Neural progenitor cell (in vitro differentiated cells): ENCODE measurements around the gene MYL12B. TPM values are rescaled to one million over a fixed set of nuclear protein-coding genes. Genes with fewer than 3 reads are reported as not detected.
"Not testable (repeated sequence)": the region's sequence is repeated elsewhere in the genome, so short reads cannot be mapped to it uniquely, and the experiment has no call there.

ENCODE experiments used
- DNase-seq: peaks from one replicate; pipeline ENCODE4 v3.0.0-alpha.2; 2016; ENCODE audit warnings: low spot score
- H2AFZ ChIP-seq: fragments of 200-600 bp; sonication (generic); replicated peaks from 2 replicates; pipeline ENCODE4 v1.6.1; 2016; ENCODE audit warnings: antibody characterized with exemption
- H3F3A ChIP-seq: fragments of 200-600 bp; sonication (generic); 2 replicates; pipeline ENCODE4 v1.6.1; 2016; ENCODE audit warnings: antibody characterized with exemption, low read depth
- H3K27ac ChIP-seq: fragments of 200-600 bp; sonication (generic); 2 replicates; pipeline ENCODE4 v1.5.1; 2016; ENCODE audit warnings: mild to moderate bottlenecking
- H3K27me3 ChIP-seq: fragments of 200-600 bp; sonication (generic); 2 replicates; pipeline ENCODE4 v1.6.1; 2016; ENCODE audit warnings: mild to moderate bottlenecking, moderate library complexity
- H3K36me3 ChIP-seq: fragments of 200-600 bp; sonication (generic); 2 replicates; pipeline ENCODE4 v1.5.1; 2016
- H3K4me1 ChIP-seq: fragments of 200-600 bp; sonication (generic); 2 replicates; pipeline ENCODE4 v1.6.1; 2016; ENCODE audit warnings: mixed run types
- H3K4me2 ChIP-seq: fragments of 200-600 bp; sonication (generic); 2 replicates; pipeline ENCODE4 v1.6.1; 2016
- H3K4me3 ChIP-seq: fragments of 200-600 bp; sonication (generic); 2 replicates; pipeline ENCODE4 v1.5.1; 2016
- H3K79me2 ChIP-seq: fragments of 200-600 bp; sonication (generic); 2 replicates; pipeline ENCODE4 v1.6.1; 2016; ENCODE audit warnings: low read depth
- H3K9ac ChIP-seq: fragments of 200-600 bp; sonication (generic); 2 replicates; pipeline ENCODE4 v1.6.1; 2016
- H3K9me3 ChIP-seq: fragments of 200-600 bp; sonication (generic); 2 replicates; pipeline ENCODE4 v1.5.1; 2016; ENCODE audit warnings: low read depth
- H4K20me1 ChIP-seq: fragments of 200-600 bp; sonication (generic); 2 replicates; pipeline ENCODE4 v1.6.1; 2016; ENCODE audit warnings: low read depth
- H3K27ac Mint-ChIP-seq: 3 replicates; pipeline ENCODE4 v1.8.0; 2021; ENCODE audit warnings: mixed read lengths
- H3K27me3 Mint-ChIP-seq: 2 replicates; pipeline ENCODE4 v1.8.0; 2022; ENCODE audit warnings: low read depth, mild to moderate bottlenecking, inconsistent platforms, moderate library complexity, mixed read lengths; ENCODE audit not compliant: insufficient read depth
- H3K36me3 Mint-ChIP-seq: 3 replicates; pipeline ENCODE4 v1.8.0; 2021; ENCODE audit warnings: mixed read lengths
- H3K4me1 Mint-ChIP-seq: 3 replicates; pipeline ENCODE4 v1.8.0; 2021; ENCODE audit warnings: mixed read lengths
- H3K4me3 Mint-ChIP-seq: 3 replicates; pipeline ENCODE4 v1.8.0; 2021; ENCODE audit warnings: mild to moderate bottlenecking, moderate library complexity, mixed read lengths
- H3K9me3 Mint-ChIP-seq: 3 replicates; pipeline ENCODE4 v1.8.0; 2020; ENCODE audit warnings: mixed read lengths
- CTCF ChIP-seq: fragments of 200-600 bp; sonication (generic); IDR thresholded peaks from 2 replicates; pipeline ENCODE4 v1.5.1; 2017; ENCODE audit warnings: antibody characterized with exemption, mild to moderate bottlenecking
- EZH2 ChIP-seq: fragments of 200-600 bp; sonication (generic); IDR thresholded peaks from 2 replicates; pipeline ENCODE4 v1.6.1; 2017; ENCODE audit warnings: antibody characterized with exemption, mild to moderate bottlenecking, moderate library complexity
- EZH2phosphoT487 ChIP-seq: fragments of 200-600 bp; sonication (generic); IDR thresholded peaks from 2 replicates; pipeline ENCODE4 v1.6.1; 2017; ENCODE audit warnings: antibody characterized with exemption
- total RNA-seq: library from RNA; depleted of rRNA; stranded (reverse); fragments of >200 nt; gene quantifications from 2 replicates; pipeline ENCODE4 v1.2.3, GENCODE V29; 2015; ENCODE audit warnings: low replicate concordance

The MYL12B gene
- total RNA-seq, 1 donor from 2014 or later, result 152 TPM

- Histone ChIP-seq H2AFZ (no peak overlapping the region), H3K27me3 (no peaks in the 10 kb centered on the region), H3K27ac (no peak overlapping the region), H3K36me3 (no peaks in the 10 kb centered on the region), H3K79me2 (no peaks in the 10 kb centered on the region), H3K9ac (no peak overlapping the region), H3K4me1 (no peaks in the 10 kb centered on the region), H3K4me2 (no peak overlapping the region), H4K20me1 (no peaks in the 10 kb centered on the region), H3F3A (no peaks in the 10 kb centered on the region), H3K9me3 (no peaks in the 10 kb centered on the region), H3K4me3 (no peak overlapping the region)
- Mint-ChIP-seq H3K36me3 (no peaks in the 10 kb centered on the region), H3K4me3 (no peak overlapping the region), H3K27me3 (peaks cover 5% of the 10 kb centered on the region), H3K27ac (no peak overlapping the region), H3K9me3 (peaks cover 3% of the 10 kb centered on the region), H3K4me1 (peaks cover 18% of the 10 kb centered on the region)
- no peak for DNase-seq
- no peak for TF ChIP-seq EZH2
Measured at GRCh38 chr18:3218819-3219218, 43.1 kb upstream of the MYL12B start.

- no peak for DNase-seq
Measured at GRCh38 chr18:3219241-3219630, 42.7 kb upstream of the MYL12B start.

GRCh38 chr18:3219631-3220335 lies 42.1 kb upstream of the MYL12B start, which contains the start of gene MYOM1:
TSS of gene MYOM1 (minus strand) at chr18:3219968. CDS start at chr18:3215223, 4,745 bp downstream.
- Histone ChIP-seq H4K20me1 (no peaks in the 10 kb centered on the region), H3K9ac (no peak within 1 kb of the TSS), H3K79me2 (no peaks in the 10 kb centered on the region), H3K27ac (no peak within 1 kb of the TSS), H3K36me3 (no peaks in the 10 kb centered on the region), H2AFZ (peak within 1 kb of the TSS; percentile 28), H3K27me3 (no peaks in the 10 kb centered on the region), H3K4me1 (no peaks in the 10 kb centered on the region), H3F3A (no peaks in the 10 kb centered on the region), H3K4me2 (no peak within 1 kb of the TSS), H3K9me3 (no peaks in the 10 kb centered on the region), H3K4me3 (no peak within 1 kb of the TSS)
- Mint-ChIP-seq H3K27ac (no peak within 1 kb of the TSS), H3K36me3 (no peaks in the 10 kb centered on the region), H3K9me3 (peaks cover 3% of the 10 kb centered on the region), H3K4me3 (no peak within 1 kb of the TSS), H3K4me1 (peaks cover 18% of the 10 kb centered on the region), H3K27me3 (peaks cover 5% of the 10 kb centered on the region)
- DNase-seq, result no peak
- no peak for TF ChIP-seq CTCF
- TF ChIP-seq EZH2phosphoT487, result no peak
- TF ChIP-seq EZH2, result no peak

More at GRCh38 chr18:3219241-3219630, 42.7 kb upstream of the MYL12B start:
- Histone ChIP-seq H3K79me2 (no peaks in the 10 kb centered on the region), H3K4me2 (no peak overlapping the region), H3K9ac (no peak overlapping the region), H3K36me3 (no peaks in the 10 kb centered on the region), H2AFZ (no peak overlapping the region), H3F3A (no peaks in the 10 kb centered on the region), H3K4me1 (no peaks in the 10 kb centered on the region), H3K27ac (no peak overlapping the region), H3K27me3 (no peaks in the 10 kb centered on the region), H3K9me3 (no peaks in the 10 kb centered on the region), H4K20me1 (no peaks in the 10 kb centered on the region), H3K4me3 (no peak overlapping the region)
- H3K4me1 Mint-ChIP-seq, result peaks cover 18% of the 10 kb centered on the region
- no peak for TF ChIP-seq EZH2
- no peak for TF ChIP-seq EZH2phosphoT487
- TF ChIP-seq CTCF, result no peak
- peaks cover 3% of the 10 kb centered on the region for H3K9me3 Mint-ChIP-seq
- no peak overlapping the region for H3K27ac Mint-ChIP-seq
- peaks cover 5% of the 10 kb centered on the region for H3K27me3 Mint-ChIP-seq
- no peaks in the 10 kb centered on the region for H3K36me3 Mint-ChIP-seq
- no peak overlapping the region for H3K4me3 Mint-ChIP-seq

GRCh38 chr18:3220868-3221267 lies 41.1 kb upstream of the MYL12B start:
- not testable (repeated sequence) for H3K4me2 ChIP-seq, H3K4me3 ChIP-seq, H3K27me3 Mint-ChIP-seq, H3K4me3 Mint-ChIP-seq, H3K9ac ChIP-seq, H3K79me2 ChIP-seq, H3K4me1 ChIP-seq, H3K27ac Mint-ChIP-seq, H2AFZ ChIP-seq, H3K36me3 Mint-ChIP-seq, H3K9me3 ChIP-seq, DNase-seq, H3F3A ChIP-seq, H3K9me3 Mint-ChIP-seq, H3K36me3 ChIP-seq, H4K20me1 ChIP-seq, H3K27ac ChIP-seq, H3K27me3 ChIP-seq
- H3K4me1 Mint-ChIP-seq, result peaks cover 20% of the 10 kb centered on the region
